GM12878 (cell line): ENCODE results near the gene DUSP22. TPM values are rescaled to one million over a fixed set of nuclear protein-coding genes. Genes with fewer than 3 reads are reported as not detected.

ENCODE experiments used
- BHLHE40 ChIP-seq, 2 experiments: fragments of 450-650 bp in 1 of 2; IDR thresholded peaks; 2 replicates each; pipeline ENCODE4 v1.6.1; 2011 to 2017; ENCODE audit warnings: low read depth in 2 of 2, borderline replicate concordance in 1 of 2, improper control_type of control experiment in 1 of 2, low read length in 1 of 2, mild to moderate bottlenecking in 1 of 2
- E2F8 ChIP-seq: fragments of 450-650 bp; IDR thresholded peaks from 2 replicates; pipeline ENCODE4 v1.6.1; 2018; ENCODE audit warnings: mild to moderate bottlenecking, low read depth, moderate library complexity; ENCODE audit not compliant: partially characterized antibody
- HDAC6 ChIP-seq: fragments of 200-600 bp; sonication (generic); IDR thresholded peaks from one replicate; pipeline ENCODE4 v1.8.0; 2017; ENCODE audit warnings: antibody characterized with exemption; ENCODE audit not compliant: unreplicated experiment
- IKZF1 ChIP-seq: fragments of 450-650 bp; conservative IDR thresholded peaks from 2 replicates; pipeline ENCODE4 v1.6.1; 2017; ENCODE audit warnings: antibody characterized with exemption, mild to moderate bottlenecking
- KAT2A ChIP-seq: conservative IDR thresholded peaks from 2 replicates; pipeline ENCODE4 v1.6.1; 2011; ENCODE audit warnings: low read depth, low read length; ENCODE audit not compliant: control insufficient read depth
- MLLT1 ChIP-seq: fragments of 450-650 bp; IDR thresholded peaks from 2 replicates; pipeline ENCODE4 v1.6.1; 2016; ENCODE audit warnings: mild to moderate bottlenecking
- NFXL1 ChIP-seq: fragments of 450-650 bp; IDR thresholded peaks from 2 replicates; pipeline ENCODE4 v1.6.1; 2017; ENCODE audit warnings: antibody characterized with exemption, mild to moderate bottlenecking, borderline replicate concordance
- NR2C1 ChIP-seq: fragments of 450-650 bp; IDR thresholded peaks from 2 replicates; pipeline ENCODE4 v1.6.1; 2017; ENCODE audit warnings: antibody characterized with exemption, mild to moderate bottlenecking, moderate library complexity
- PBX3 ChIP-seq: IDR thresholded peaks from 2 replicates; pipeline ENCODE4 v1.6.1; 2011; ENCODE audit warnings: mild to moderate bottlenecking, low read depth, low read length, moderate library complexity; ENCODE audit not compliant: insufficient replicate concordance
- REST ChIP-seq: IDR thresholded peaks from 2 replicates; pipeline ENCODE4 v1.6.1; 2012; ENCODE audit warnings: mild to moderate bottlenecking, low read depth, low read length
- SPI1 ChIP-seq: IDR thresholded peaks from 2 replicates; pipeline ENCODE4 v1.6.1; 2011; ENCODE audit warnings: low read depth, mild to moderate bottlenecking, low read length, moderate library complexity, borderline replicate concordance; ENCODE audit not compliant: insufficient read depth
- SUZ12 ChIP-seq: fragments of 200-600 bp; sonication (generic); IDR thresholded peaks from one replicate; pipeline ENCODE4 v1.6.1; 2018; ENCODE audit warnings: antibody characterized with exemption, mild to moderate bottlenecking; ENCODE audit not compliant: unreplicated experiment
- TCF3 ChIP-seq: IDR thresholded peaks from 2 replicates; pipeline ENCODE4 v1.6.1; 2012; ENCODE audit warnings: low read depth, mild to moderate bottlenecking, low read length, borderline replicate concordance; ENCODE audit not compliant: insufficient read depth
- YY1 ChIP-seq: IDR thresholded peaks from 2 replicates; pipeline ENCODE4 v1.6.1; 2011; ENCODE audit warnings: low read depth, mild to moderate bottlenecking, low read length
- ZBTB4 ChIP-seq: fragments of 450-650 bp; formaldehyde crosslinking; IDR thresholded peaks from 2 replicates; pipeline ENCODE4 v1.4.0; 2022; ENCODE audit warnings: mild to moderate bottlenecking, moderate library complexity
- ZNF274 ChIP-seq: IDR thresholded peaks from one replicate; pipeline ENCODE4 v1.8.0; 2011; ENCODE audit not compliant: insufficient read length, insufficient read depth
- polyA plus RNA-seq, 11 experiments: library from polyadenylated mRNA; depleted of rRNA in 4 of 11; unstranded in 6 of 11; stranded (reverse) in 5 of 11; fragments of >200 nt; fragmentation: Nextera tagmentation in 4 of 11; fragmentation: Illumina TruSeq in 1 of 11; extraction: Ambion mirVana in 4 of 11; extraction: Trizol in 1 of 11; gene quantifications; 1 replicate in 1 of 11; 2 replicates in 10 of 11; pipeline versions ENCODE4 v1.2.1 to v1.2.3, GENCODE V29; 2011 to 2016; ENCODE audit warnings: inconsistent platforms in 2 of 11, missing spikeins in 2 of 11, low read depth in 1 of 11
- total RNA-seq, 4 experiments: library from RNA; depleted of rRNA in 3 of 4; stranded (reverse); fragments of >200 nt in 3 of 4; fragmentation: Illumina TruSeq in 1 of 4; extraction: Trizol in 1 of 4; gene quantifications; 2 replicates each; pipeline versions ENCODE4 v1.2.1 to v1.2.3, GENCODE V29; 2013 to 2021

DUSP22 gene
- total and polyA plus RNA-seq, 10 of the 15 experiments (the other 5 are each of a cell fraction or from before 2014, with no cell fraction given) = 78.9 to 156 (median 107) TPM

GRCh38 chr6:389622-390021 is 97.3 kb downstream of the DUSP22 start (continued):
- TF ChIP-seq REST (no peak), IKZF1 (no peak; the same call in 1 of the 2 replicates), MLLT1 (no peak), PBX3 (no peak), SPI1 (no peak), NFXL1 (no peak), E2F8 (no peak), SUZ12 (no peak), HDAC6 (no peak), ZBTB4 (CRISPR knock-in tag) (no peak), YY1 (0 out of 2 replicates have a peak, but pooled peaks have one; percentile 34), NR2C1 (no peak), ZNF274 (no peak), TCF3 (no peak), KAT2A (no peak), BHLHE40 (IDR thresholded peaks at IDR 0.05; ENCODE audit: borderline replicate concordance in 1 of 2, low read depth in 2 of 2, low read length in 1 of 2) (no peak; a peak in 1 of 4 replicates)
